Left colon (tissue), 2 donors: ENCODE measurements around the gene NEURL4. TPM values are rescaled to one million over a fixed set of nuclear protein-coding genes. Genes with fewer than 3 reads are reported as not detected.

Experiments
- ATAC-seq: fragments of 200-7000 bp; cut with Tn5 transposase; one replicate; pipeline ENCODE4 v1.9.1; 2020; ENCODE audit warnings: mild to moderate bottlenecking, moderate library complexity
- DNase-seq, 2 donors: peaks; one replicate each; pipeline ENCODE4 v3.0.0-alpha.2; 2020
- intact Hi-C, 2 donors: fragments of 100-400 bp; cut with DNase I in 1 of 2; cut with micrococcal nuclease in 1 of 2; formaldehyde crosslinking; loops; one replicate each; pipeline versions ENCODE4 v1.11.2 to v1.14.0; 2022; cut with DNase I, micrococcal nuclease
- total RNA-seq, 2 donors: library from RNA; stranded (reverse); fragmentation: NEBNext Ultra II Directional; extraction: Animal tissue kit (Norgen Biotek cat#: 25700); gene quantifications; one replicate each; pipeline ENCODE4 v1.2.1, GENCODE V29; 2021
- donor health status: DM: no; HTN: no; CAD: no.
- donor health status: DM: yes; HTN: yes; CAD: no.

The NEURL4 gene
- total RNA-seq, 2 donors from 2014 or later, result 32.7 to 44.5 TPM

DNA sequence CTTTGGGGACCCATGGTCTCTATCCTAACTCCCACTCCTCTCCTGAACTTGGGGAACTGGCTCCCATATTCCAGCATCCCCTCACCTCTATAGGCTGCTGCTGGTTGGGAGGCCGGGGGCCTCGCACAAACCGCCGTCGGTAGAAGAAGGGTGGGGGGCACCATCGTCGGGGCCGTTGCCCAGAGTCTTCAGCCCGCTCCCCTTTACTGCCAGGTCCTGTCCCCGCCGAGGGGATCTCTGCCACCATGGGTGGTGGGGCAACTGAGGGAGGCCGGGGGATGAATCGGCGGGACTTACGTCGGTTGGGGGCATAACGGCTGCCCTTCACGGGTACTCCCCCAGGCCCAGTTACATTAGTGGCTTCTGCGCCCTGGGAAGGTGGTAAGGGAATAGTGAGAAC, 39.0 kb downstream of the NEURL4 start:
- no peak for ATAC-seq
- intact Hi-C loops, result no loop called here

DNA sequence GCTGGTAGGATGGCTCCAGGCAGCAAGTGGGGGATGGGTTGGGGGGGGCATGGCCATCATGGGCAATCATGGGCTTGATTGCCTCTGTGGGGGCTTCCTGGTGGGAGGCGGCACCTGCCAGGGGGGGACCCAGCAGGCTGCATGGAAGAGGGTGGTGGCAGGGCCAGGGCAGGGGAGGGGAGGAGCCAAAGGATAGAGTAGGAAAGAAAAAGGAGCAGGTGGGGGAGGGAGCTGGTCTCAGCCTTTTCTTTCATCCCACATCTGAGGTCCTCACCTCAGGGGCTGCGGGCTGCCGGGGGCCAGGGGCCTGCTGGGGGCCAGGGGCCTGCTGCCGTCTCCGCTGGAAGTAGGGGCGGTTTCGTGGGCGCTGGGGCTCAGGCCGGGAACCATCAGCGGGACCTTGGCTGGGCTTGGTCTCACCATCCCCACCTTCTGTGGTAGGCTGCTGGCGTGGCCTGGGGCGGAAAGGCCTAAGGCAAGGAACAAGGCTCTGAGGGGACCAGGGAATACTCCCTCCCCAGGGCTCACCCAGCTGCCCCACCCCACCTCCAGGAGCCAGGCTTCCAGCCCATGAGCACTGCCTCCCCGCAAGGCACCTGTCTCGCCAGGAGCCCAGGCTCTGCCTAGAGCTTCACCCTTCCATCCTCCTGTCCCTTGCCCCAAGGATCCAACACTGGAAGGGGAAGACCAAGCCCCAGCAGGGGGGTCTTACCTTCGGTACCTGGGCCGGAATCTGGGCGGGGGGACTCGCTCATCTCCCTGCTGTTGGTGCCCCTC, 39.7 kb downstream of the NEURL4 start:
- ATAC-seq, result no peak
- DNase-seq, result no peak
- intact Hi-C loops, result no loop called here

More for the DNA sequence above, 39.0 kb downstream of the NEURL4 start:
- no peak for DNase-seq

DNA sequence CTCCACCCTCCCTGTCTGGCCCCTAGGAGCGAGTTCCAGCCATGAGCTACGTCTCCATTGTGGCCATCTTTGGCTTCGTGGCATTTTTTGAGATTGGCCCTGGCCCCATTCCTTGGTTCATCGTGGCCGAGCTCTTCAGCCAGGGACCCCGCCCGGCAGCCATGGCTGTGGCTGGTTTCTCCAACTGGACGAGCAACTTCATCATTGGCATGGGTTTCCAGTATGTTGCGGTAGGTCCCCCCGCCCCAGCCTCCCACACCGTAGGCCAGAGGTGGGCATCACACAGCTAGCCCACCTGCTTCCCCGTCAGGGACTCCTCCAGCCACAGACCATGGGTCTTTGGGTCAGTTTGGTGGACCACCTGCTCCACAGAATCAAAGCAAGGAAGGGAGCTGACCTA, 43.5 kb downstream of the NEURL4 start:
- ATAC-seq (no peak), DNase-seq (no peak)
- intact Hi-C loops, result no loop called here

DNA sequence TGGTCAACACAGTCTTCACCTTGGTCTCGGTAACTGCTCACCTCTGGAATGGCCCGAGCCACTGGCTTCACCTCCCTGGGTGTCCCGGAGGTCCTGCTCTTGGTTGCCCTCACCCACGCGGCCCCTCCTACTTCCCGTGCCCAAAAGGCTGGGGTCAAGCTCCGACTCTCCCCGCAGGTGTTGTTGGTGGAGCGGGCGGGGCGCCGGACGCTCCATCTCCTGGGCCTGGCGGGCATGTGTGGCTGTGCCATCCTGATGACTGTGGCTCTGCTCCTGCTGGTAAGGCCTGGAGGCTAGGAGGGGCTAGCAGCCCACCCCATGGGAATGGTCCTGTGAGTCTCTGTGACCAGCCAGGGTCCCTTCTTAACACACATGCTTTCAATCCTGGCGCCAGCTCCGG, 44.2 kb downstream of the NEURL4 start:
- DNase-seq, result no peak
- ATAC-seq, result no peak
- intact Hi-C loops, result no loop called here

DNA sequence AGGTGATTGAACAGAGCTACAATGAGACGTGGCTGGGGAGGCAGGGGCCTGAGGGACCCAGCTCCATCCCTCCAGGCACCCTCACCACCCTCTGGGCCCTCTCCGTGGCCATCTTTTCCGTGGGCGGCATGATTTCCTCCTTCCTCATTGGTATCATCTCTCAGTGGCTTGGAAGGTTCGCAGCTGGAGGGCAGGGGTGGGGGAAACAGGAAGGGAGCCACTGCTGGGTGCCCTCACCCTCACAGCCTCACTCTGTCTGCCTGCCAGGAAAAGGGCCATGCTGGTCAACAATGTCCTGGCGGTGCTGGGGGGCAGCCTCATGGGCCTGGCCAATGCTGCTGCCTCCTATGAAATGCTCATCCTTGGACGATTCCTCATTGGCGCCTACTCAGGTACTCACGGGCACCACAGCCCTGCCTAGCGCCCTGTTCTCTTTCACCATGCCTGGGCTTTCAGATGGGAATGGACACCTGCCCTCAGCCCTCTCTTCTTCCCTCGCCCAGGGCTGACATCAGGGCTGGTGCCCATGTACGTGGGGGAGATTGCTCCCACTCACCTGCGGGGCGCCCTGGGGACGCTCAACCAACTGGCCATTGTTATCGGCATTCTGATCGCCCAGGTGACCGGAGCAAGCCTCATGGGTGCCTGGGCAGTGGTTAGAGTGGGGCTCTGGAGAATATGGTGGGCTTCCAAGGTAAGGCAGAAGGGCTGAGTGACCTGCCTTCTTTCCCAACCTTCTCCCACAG, 45.5 kb downstream of the NEURL4 start:
- DNase-seq (no peak), ATAC-seq (no peak)
- intact Hi-C loops, result no loop called here

DNA sequence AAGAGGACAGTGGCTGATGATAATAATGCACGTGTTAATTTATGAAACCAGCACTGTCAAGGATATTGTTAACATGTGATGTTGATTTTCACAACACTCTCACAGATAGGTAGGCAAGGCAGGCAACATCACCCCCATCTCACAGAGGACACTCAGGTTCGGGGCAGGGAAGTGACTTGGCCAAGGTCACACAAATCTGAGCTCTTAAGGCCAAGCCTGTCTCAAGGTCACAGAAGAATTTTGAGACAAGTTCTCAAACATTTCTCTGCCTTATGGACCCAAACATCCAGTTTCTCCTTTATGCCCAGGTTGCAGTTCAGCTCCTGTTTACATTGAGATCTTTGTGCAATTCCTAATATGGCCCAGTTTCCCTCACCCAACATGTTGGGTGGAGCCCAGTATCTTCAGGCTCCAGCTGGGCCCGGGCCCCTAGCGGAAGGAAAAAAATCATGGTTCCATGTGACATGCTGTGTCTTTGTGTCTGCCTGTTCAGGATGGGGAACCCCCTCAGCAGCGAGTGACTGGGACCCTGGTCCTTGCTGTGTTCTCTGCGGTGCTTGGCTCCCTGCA, 46.3 kb downstream of the NEURL4 start:
- DNase-seq, result no peak
- intact Hi-C loops, result no loop called here
- no peak for ATAC-seq

DNA sequence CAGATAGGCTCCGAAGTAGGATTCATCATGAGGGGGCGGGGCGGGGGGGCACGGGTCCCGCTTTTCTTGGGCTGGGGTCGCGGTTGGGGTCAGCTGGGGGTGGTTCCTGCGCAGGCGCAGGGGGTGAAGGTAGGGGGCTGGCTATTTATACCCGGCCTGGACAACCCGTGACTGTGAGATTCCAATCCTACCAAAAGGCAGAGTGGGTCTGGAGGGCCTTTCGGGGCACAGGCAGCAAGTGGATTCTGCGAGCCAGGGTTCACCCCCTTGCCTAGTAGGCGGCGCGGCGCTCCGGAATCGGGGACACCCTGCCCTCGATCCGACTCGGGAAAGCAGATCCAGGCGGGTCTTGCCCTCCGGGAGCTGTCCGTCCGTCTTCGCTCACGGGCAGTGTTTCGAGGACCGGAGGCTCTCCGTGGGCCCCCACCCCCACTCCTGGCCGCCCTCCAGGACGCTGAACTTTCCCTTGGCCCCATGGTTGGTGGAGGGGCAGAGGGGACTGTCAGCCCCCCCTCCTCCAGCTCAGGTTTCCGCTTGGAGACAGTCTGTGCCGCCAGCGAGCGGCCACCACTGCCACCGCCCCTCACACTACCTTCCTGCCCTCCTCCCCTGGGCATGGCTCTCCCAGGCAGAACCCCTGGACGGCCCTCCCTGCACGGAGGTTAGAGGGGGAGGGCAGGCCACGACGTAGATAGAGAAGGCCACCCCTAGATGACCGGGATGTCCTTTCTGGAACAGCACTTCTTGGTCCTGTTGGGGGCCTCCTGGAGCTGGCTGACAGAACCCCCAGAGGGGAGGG, 47.0 kb downstream of the NEURL4 start:
- ATAC-seq (no peak), DNase-seq (peak; percentile 55 to 67)
- intact Hi-C loops, result loop anchor here in 1 of 2 donors (2.0 kb wide), 1 partner anchor 13 kb away; the partner anchor contains the start of gene YBX2

DNA sequence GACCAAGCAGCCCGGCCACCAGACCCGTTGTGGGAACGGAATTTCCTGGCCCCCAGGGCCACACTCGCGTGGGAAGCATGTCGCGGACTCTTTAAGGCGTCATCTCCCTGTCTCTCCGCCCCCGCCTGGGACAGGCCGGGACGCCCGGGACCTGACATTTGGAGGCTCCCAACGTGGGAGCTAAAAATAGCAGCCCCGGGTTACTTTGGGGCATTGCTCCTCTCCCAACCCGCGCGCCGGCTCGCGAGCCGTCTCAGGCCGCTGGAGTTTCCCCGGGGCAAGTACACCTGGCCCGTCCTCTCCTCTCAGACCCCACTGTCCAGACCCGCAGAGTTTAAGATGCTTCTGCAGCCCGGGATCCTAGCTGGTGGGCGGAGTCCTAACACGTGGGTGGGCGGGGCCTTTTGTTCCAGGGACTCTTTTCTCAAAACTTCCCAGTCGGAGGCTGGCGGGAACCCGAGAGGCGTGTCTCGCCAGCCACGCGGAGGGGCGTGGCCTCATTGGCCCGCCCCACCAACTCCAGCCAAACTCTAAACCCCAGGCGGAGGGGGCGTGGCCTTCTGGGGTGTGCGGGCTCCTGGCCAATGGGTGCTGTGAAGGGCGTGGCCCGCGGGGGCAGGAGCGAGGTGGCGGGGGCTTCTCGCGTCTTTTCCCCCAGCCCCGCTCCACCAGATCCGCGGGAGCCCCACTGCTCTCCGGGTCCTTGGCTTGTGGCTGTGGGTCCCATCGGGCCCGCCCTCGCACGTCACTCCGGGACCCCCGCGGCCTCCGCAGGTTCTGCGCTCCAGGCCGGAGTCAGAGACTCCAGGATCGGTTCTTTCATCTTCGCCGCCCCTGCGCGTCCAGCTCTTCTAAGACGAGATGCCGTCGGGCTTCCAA, 47.8 kb downstream of the NEURL4 start, which contains the start of gene SLC2A4:
TSS of gene SLC2A4 (plus strand) at position 645 of the 879 bp plus-strand sequence. CDS start at position 862, 217 bp downstream.
- DNase-seq, result peak; percentile 96 to 98
- ATAC-seq, result peak; percentile 83
- intact Hi-C loops, result loop anchor here in 1 of 2 donors (2.0 kb wide), 1 partner anchor 13 kb away; the partner anchor contains the start of gene YBX2

DNA sequence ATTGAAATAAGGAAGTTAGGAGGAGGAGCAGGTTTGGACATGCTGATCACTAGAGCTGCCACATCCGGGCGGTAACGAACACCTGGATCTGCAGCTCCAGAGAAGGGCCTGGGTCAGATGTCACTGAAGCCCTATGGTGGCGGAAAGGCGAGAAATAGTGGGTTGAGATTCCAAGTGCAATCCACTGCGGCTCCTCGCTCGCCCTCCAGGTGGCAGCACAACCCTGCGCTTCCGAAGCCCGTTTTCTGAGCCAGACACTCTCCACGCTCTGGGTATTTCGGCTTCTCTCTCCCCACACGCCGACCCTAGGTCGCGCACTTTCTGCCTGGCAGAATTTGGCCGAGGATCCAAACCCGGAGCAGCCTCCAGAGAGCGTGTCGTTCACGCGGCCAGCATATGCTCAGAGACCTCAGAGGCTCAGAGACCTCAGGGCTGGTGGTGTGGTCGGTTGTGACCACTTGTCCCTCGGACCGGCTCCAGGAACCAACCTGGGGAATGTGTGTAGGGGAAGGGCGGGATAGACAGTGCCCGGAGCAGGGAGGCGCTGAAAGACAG, 48.5 kb downstream of the NEURL4 start:
- peak; percentile 73 for ATAC-seq
- peak; percentile 78 to 89 for DNase-seq
- intact Hi-C loops, result loop anchor here in 1 of 2 donors (2.0 kb wide), 1 partner anchor 14 kb away; the partner anchor contains the start of gene YBX2

DNA sequence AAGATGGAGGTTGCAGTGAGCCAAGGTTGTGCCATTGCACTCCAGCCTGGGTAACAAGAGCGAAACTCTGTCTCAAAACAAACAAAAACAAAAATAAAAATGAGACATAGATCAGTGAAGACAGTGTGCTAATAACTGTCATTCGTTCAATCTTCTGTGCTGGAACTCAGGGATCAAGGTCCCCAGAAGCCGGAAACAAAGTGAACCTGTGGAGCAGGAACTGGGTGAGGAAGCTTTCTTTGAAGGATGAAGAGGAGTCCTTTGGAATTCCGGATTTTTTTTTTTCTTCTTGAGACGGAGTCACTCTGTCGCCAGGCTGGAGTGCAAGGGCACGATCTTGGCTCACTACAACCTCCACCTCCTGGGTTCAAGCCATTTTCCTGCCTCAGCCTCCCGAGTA, 49.7 kb downstream of the NEURL4 start:
- ATAC-seq (peak; percentile 51), DNase-seq (peak; percentile 27 to 50)
- intact Hi-C loops, result no loop called here

DNA sequence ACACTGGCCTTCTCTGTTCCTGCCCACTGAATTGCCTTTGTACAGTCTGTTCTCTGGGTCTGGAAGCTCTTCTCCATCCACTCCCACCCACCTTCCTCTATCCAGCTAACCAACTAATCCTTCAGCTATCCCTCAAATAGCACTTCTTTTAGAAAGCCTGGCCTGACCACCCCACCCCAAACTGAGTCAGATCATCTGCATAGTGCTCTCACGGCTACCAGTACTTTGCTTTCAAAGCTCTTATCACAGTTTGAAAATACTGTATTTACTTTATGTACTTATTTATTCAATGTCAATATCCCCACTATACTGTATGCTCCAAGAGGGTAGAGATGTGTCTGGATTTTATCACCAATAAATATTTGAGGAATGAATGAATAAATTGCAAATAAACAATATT, 62.4 kb downstream of the NEURL4 start:
- DNase-seq, result no peak
- no peak for ATAC-seq
- intact Hi-C loops, result no loop called here

Other genes with a start within 250 kb of the NEURL4 start
- gene CLEC10A, start 249.1 kb downstream of the NEURL4 start, total RNA-seq, result 1 to 10 TPM; 4.2 to 7.6 TPM
- under 1 TPM in 1 of 2 donors, not detected in 1; 0.25 TPM for gene ASGR2, start 214.5 kb downstream of the NEURL4 start, total RNA-seq
- under 1 TPM; 0.37 to 0.42 TPM for gene ASGR1, start 150.0 kb downstream of the NEURL4 start, total RNA-seq
- 1 to 10 TPM; 4.0 to 7.3 TPM for gene DLG4, start 109.5 kb downstream of the NEURL4 start, total RNA-seq
- gene ACADVL, start 109.4 kb downstream of the NEURL4 start, total RNA-seq, result 1,000 to 10,000 TPM in 1 of 2 donors, 100 to 1,000 TPM in 1; 784 to 1,134 TPM
- 10 to 100 TPM; 30.9 to 34.9 TPM for gene DVL2, start 94.8 kb downstream of the NEURL4 start, total RNA-seq
- 10 to 100 TPM; 33.9 to 44.1 TPM for gene PHF23, start 89.9 kb downstream of the NEURL4 start, total RNA-seq
- 100 to 1,000 TPM; 431 to 505 TPM for gene GABARAP, start 86.9 kb downstream of the NEURL4 start, total RNA-seq
- gene CTDNEP1, start 77.6 kb downstream of the NEURL4 start, total RNA-seq, result 100 to 1,000 TPM; 108 to 117 TPM
- 10 to 100 TPM; 42.4 to 55.4 TPM for gene ELP5, start 77.1 kb downstream of the NEURL4 start, total RNA-seq
- gene CLDN7, start 66.9 kb downstream of the NEURL4 start, total RNA-seq, result 1,000 to 10,000 TPM in 1 of 2 donors, 100 to 1,000 TPM in 1; 997 to 1,004 TPM
- 1 to 10 TPM; 1.4 to 9.7 TPM for gene SLC2A4, start 47.6 kb downstream of the NEURL4 start, total RNA-seq
- 10 to 100 TPM; 19.7 to 23.6 TPM for gene YBX2, start 34.7 kb downstream of the NEURL4 start, total RNA-seq
- gene EIF5A, start 21.7 kb downstream of the NEURL4 start, total RNA-seq, result 100 to 1,000 TPM; 330 to 413 TPM
- 10 to 100 TPM; 71.2 to 72.4 TPM for gene GPS2, start 14.0 kb downstream of the NEURL4 start, total RNA-seq
- gene ACAP1, start 7.2 kb upstream of the NEURL4 start, total RNA-seq, result 1 to 10 TPM; 4.1 to 9.0 TPM
- gene KCTD11, start 22.8 kb upstream of the NEURL4 start, total RNA-seq, result 10 to 100 TPM in 1 of 2 donors, 1 to 10 TPM in 1; 9.4 to 10.1 TPM
- gene TMEM95, start 25.8 kb upstream of the NEURL4 start, total RNA-seq, result not detected
- gene TNK1, start 51.8 kb upstream of the NEURL4 start, total RNA-seq, result 10 to 100 TPM; 22.2 to 24.9 TPM
- 10 to 100 TPM in 1 of 2 donors, 1 to 10 TPM in 1; 8.9 to 10.2 TPM for gene PLSCR3, start 65.2 kb upstream of the NEURL4 start, total RNA-seq
- gene TMEM256, start 74.8 kb upstream of the NEURL4 start, total RNA-seq, result 10 to 100 TPM; 70.8 to 81.0 TPM
- gene NLGN2, start 78.5 kb upstream of the NEURL4 start, total RNA-seq, result 1 to 10 TPM; 2.7 to 6.6 TPM
- gene SPEM1, start 91.0 kb upstream of the NEURL4 start, total RNA-seq, result not detected
- not detected for gene SPEM2, start 96.3 kb upstream of the NEURL4 start, total RNA-seq
- gene SPEM3, start 99.5 kb upstream of the NEURL4 start, total RNA-seq, result not detected
- gene TMEM102, start 106.1 kb upstream of the NEURL4 start, total RNA-seq, result 10 to 100 TPM; 19.3 to 20.5 TPM
- gene FGF11, start 110.2 kb upstream of the NEURL4 start, total RNA-seq, result 1 to 10 TPM; 1.2 to 2.3 TPM
- 10 to 100 TPM in 1 of 2 donors, 1 to 10 TPM in 1; 9.6 to 10.7 TPM for gene CHRNB1, start 115.7 kb upstream of the NEURL4 start, total RNA-seq
- 10 to 100 TPM; 17.5 to 25.0 TPM for gene ZBTB4, start 150.3 kb upstream of the NEURL4 start, total RNA-seq
- not detected for gene SLC35G6, start 152.1 kb upstream of the NEURL4 start, total RNA-seq
- 10 to 100 TPM; 83.8 to 100.0 TPM for gene POLR2A, start 155.0 kb upstream of the NEURL4 start, total RNA-seq
- gene TNFSF12, start 219.7 kb upstream of the NEURL4 start, total RNA-seq, result 10 to 100 TPM in 1 of 2 donors, 1 to 10 TPM in 1; 9.8 to 17.3 TPM
- 100 to 1,000 TPM in 1 of 2 donors, 10 to 100 TPM in 1; 77.2 to 121 TPM for gene TNFSF13, start 229.4 kb upstream of the NEURL4 start, total RNA-seq
- gene SENP3, start 232.6 kb upstream of the NEURL4 start, total RNA-seq, result 10 to 100 TPM; 30.9 to 34.1 TPM